HCT116 (cell line): ENCODE data around the gene NCBP1. TPM values are rescaled to one million over a fixed set of nuclear protein-coding genes. Genes with fewer than 3 reads are reported as not detected.

Experiments used
- ATAC-seq: fragments of 200-7000 bp; cut with Tn5 transposase; 2 replicates; pipeline ENCODE4 v1.9.1; 2020; ENCODE audit warnings: mild to moderate bottlenecking, moderate library complexity
- BruUV-seq: library from RNA; stranded (reverse); fragments of 400-500 nt; replicated peaks from 2 replicates; lab custom pipeline; 2021; lab: Mats Ljungman, UMichigan
- CTCF ChIA-PET: fragments of 300-600 bp; sonication (Branson Sonifier 250); formaldehyde crosslinking; loops from one replicate; lab custom pipeline; 2021; ENCODE audit warnings: antibody characterized with exemption; lab: Charles Lee
- POLR2A ChIA-PET: fragments of 300-600, 350-600 bp; sonication (Branson Sonifier 250); formaldehyde crosslinking; loops from one replicate; lab custom pipeline; 2021; ENCODE audit warnings: antibody characterized with exemption; lab: Charles Lee
- RAD21 ChIA-PET, 2 experiments: fragments of 300-600 bp; sonication (Branson Sonifier 250); formaldehyde crosslinking; loops; one replicate each; lab custom pipeline; 2023; ENCODE audit warnings: low total read pairs in 2 of 2; ENCODE audit not compliant: uncharacterized antibody in 2 of 2, unreplicated experiment in 2 of 2, low non-redundant PET in 1 of 2; lab: Charles Lee
- DNase-seq: peaks from one replicate; pipeline ENCODE4 v3.0.0-alpha.2; 2010; ENCODE audit warnings: low read depth, low spot score
- H2AFZ ChIP-seq: fragments of 200-600 bp; shearing (Covaris generic), sonication (generic); 2 replicates; pipeline ENCODE4 v1.6.1; 2017; ENCODE audit warnings: low read depth, mixed run types, mixed read lengths, antibody characterized with exemption, low read length; ENCODE audit not compliant: poor library complexity, severe bottlenecking
- H3K27ac ChIP-seq: 2 replicates; pipeline ENCODE4 v1.5.1; 2012; ENCODE audit warnings: low read depth, low read length
- H3K27me3 ChIP-seq: fragments of 200-600 bp; sonication (generic); 2 replicates; pipeline ENCODE4 v1.6.1; 2016; ENCODE audit warnings: mixed run types, low read length, mixed read lengths; ENCODE audit not compliant: insufficient read depth
- H3K36me3 ChIP-seq, 2 experiments: fragments of 200-500 bp in 1 of 2; fragments of 200-600 bp in 1 of 2; sonication (Bioruptor generic) in 1 of 2; sonication (generic) in 1 of 2; 2 replicates each; pipeline versions ENCODE4 v1.5.1 to v1.6.1; 2014 to 2016; ENCODE audit warnings: low read length in 2 of 2, inconsistent platforms in 1 of 2, mixed read lengths in 1 of 2, mixed run types in 1 of 2; ENCODE audit not compliant: insufficient read depth in 2 of 2, control insufficient read depth in 1 of 2
- H3K4me1 ChIP-seq, 2 experiments: fragments of 200-600 bp in 1 of 2; sonication (generic) in 1 of 2; 2 replicates each; pipeline versions ENCODE4 v1.5.1 to v1.6.1; 2012 to 2017; ENCODE audit warnings: low read length in 2 of 2, inconsistent platforms in 1 of 2, mild to moderate bottlenecking in 1 of 2, mixed read lengths in 1 of 2, mixed run types in 1 of 2, moderate library complexity in 1 of 2; ENCODE audit not compliant: insufficient read depth in 2 of 2, control insufficient read depth in 1 of 2
- H3K4me2 ChIP-seq: fragments of 200-600 bp; sonication (generic); 2 replicates; pipeline ENCODE4 v1.6.1; 2017; ENCODE audit warnings: mixed run types, low read length, mixed read lengths
- H3K4me3 ChIP-seq, 2 experiments: fragments of 200-600 bp in 1 of 2; sonication (generic) in 1 of 2; replicated peaks in 1 of 2; 2 replicates each; pipeline ENCODE4 v1.5.1; 2011 to 2016; ENCODE audit warnings: low read length in 2 of 2, control low read depth in 1 of 2, low read depth in 1 of 2, mild to moderate bottlenecking in 1 of 2, mixed read lengths in 1 of 2, mixed run types in 1 of 2
- H3K79me2 ChIP-seq: fragments of 200-600 bp; sonication (generic); 2 replicates; pipeline ENCODE4 v1.6.1; 2017; ENCODE audit warnings: mild to moderate bottlenecking, mixed run types, low read length, moderate library complexity, mixed read lengths; ENCODE audit not compliant: insufficient read depth
- H3K9ac ChIP-seq: fragments of 200-600 bp; sonication (generic); 2 replicates; pipeline ENCODE4 v1.6.1; 2016; ENCODE audit warnings: low read length, mixed read lengths
- H3K9me2 ChIP-seq: fragments of 200-600 bp; sonication (generic), shearing (Covaris generic); 2 replicates; pipeline ENCODE4 v1.6.1; 2017; ENCODE audit warnings: mixed run types, mild to moderate bottlenecking, moderate library complexity; ENCODE audit not compliant: insufficient read depth
- H3K9me3 ChIP-seq, 2 experiments: fragments of 200-500 bp in 1 of 2; fragments of 200-600 bp in 1 of 2; sonication (Bioruptor generic) in 1 of 2; sonication (generic) in 1 of 2; 2 replicates each; pipeline ENCODE4 v1.6.1; 2014 to 2017; ENCODE audit warnings: low read length in 2 of 2, mixed read lengths in 2 of 2, inconsistent platforms in 1 of 2, low read depth in 1 of 2, mild to moderate bottlenecking in 1 of 2, mixed run types in 1 of 2, moderate library complexity in 1 of 2; ENCODE audit not compliant: control insufficient read depth in 1 of 2, insufficient read depth in 1 of 2
- H4K20me1 ChIP-seq: fragments of 200-600 bp; sonication (generic), shearing (Covaris generic); 2 replicates; pipeline ENCODE4 v1.6.1; 2017; ENCODE audit warnings: mixed run types, mild to moderate bottlenecking, moderate library complexity; ENCODE audit not compliant: insufficient read depth
- CBX3 ChIP-seq: IDR thresholded peaks from 2 replicates; pipeline ENCODE4 v1.6.1; 2012; ENCODE audit warnings: low read depth
- CEBPB ChIP-seq: IDR thresholded peaks from 2 replicates; pipeline ENCODE4 v1.6.1; 2012; ENCODE audit warnings: low read depth
- EGR1 ChIP-seq: IDR thresholded peaks from 2 replicates; pipeline ENCODE4 v1.6.1; 2012; ENCODE audit warnings: low read depth
- ELF1 ChIP-seq: IDR thresholded peaks from 2 replicates; pipeline ENCODE4 v1.6.1; 2012; ENCODE audit warnings: low read depth, borderline replicate concordance
- EZH2 ChIP-seq: fragments of 200-600 bp; sonication (generic); IDR thresholded peaks from 2 replicates; pipeline ENCODE4 v1.6.1; 2017; ENCODE audit warnings: antibody characterized with exemption, mixed run types
- EZH2phosphoT487 ChIP-seq: fragments of 200-600 bp; IDR thresholded peaks from 2 replicates; pipeline ENCODE4 v1.6.1; 2018; ENCODE audit warnings: antibody characterized with exemption, borderline replicate concordance
- FOSL1 ChIP-seq: IDR thresholded peaks from 2 replicates; pipeline ENCODE4 v1.6.1; 2012; ENCODE audit warnings: low read depth
- JUND ChIP-seq: IDR thresholded peaks from 2 replicates; pipeline ENCODE4 v1.6.1; 2012
- POLR2A ChIP-seq: IDR thresholded peaks from 2 replicates; pipeline ENCODE4 v1.7.0; 2011; ENCODE audit warnings: borderline replicate concordance; ENCODE audit not compliant: insufficient read depth, insufficient read length; ENCODE audit errors: extremely low read depth
- POLR2AphosphoS5 ChIP-seq: IDR thresholded peaks from 2 replicates; pipeline ENCODE4 v1.6.1; 2011; ENCODE audit warnings: mild to moderate bottlenecking, low read depth, low read length, moderate library complexity
- SIN3A ChIP-seq: IDR thresholded peaks from 2 replicates; pipeline ENCODE4 v1.6.1; 2012; ENCODE audit warnings: low read depth
- SP1 ChIP-seq: IDR thresholded peaks from 2 replicates; pipeline ENCODE4 v1.6.1; 2012; ENCODE audit warnings: low read depth
- YY1 ChIP-seq: IDR thresholded peaks from 2 replicates; pipeline ENCODE4 v1.6.1; 2011; ENCODE audit warnings: low read length, low read depth, moderate library complexity, mild to moderate bottlenecking; ENCODE audit not compliant: insufficient replicate concordance; ENCODE audit errors: extremely low read depth
- ZNF274 ChIP-seq: fragments of 200-500 bp; sonication (Bioruptor generic); IDR thresholded peaks from 2 replicates; pipeline ENCODE4 v1.6.1; 2014; ENCODE audit warnings: mild to moderate bottlenecking, low read depth, low read length, inconsistent platforms
- intact Hi-C: fragments of 100-400 bp; cut with micrococcal nuclease; formaldehyde crosslinking; loops from 2 replicates; pipeline ENCODE4 v1.10.0; 2022
- total RNA-seq: library from RNA; stranded (reverse); gene quantifications from one replicate; pipeline ENCODE4 v1.2.1, GENCODE V29; 2021; ENCODE audit not compliant: unreplicated experiment
- TF ChIP-seq, protein P1 (sequence below): IDR thresholded peaks from 2 replicates; pipeline ENCODE4 v1.6.1; 2011; ENCODE audit warnings: mild to moderate bottlenecking, low read length, moderate library complexity; ENCODE audit not compliant: insufficient replicate concordance; ENCODE audit errors: extremely low read depth
- TF ChIP-seq, protein P2 (sequence below): IDR thresholded peaks from 2 replicates; pipeline ENCODE4 v1.6.1; 2012; ENCODE audit warnings: low read depth
- TF ChIP-seq, protein P3 (sequence below): IDR thresholded peaks from 2 replicates; pipeline ENCODE4 v1.6.1; 2012
- TF ChIP-seq, protein P4 (sequence below), 3 experiments: fragments of 200-600 bp in 1 of 3; sonication (generic) in 1 of 3; IDR thresholded peaks in 2 of 3; conservative IDR thresholded peaks in 1 of 3; 2 replicates each; pipeline ENCODE4 v1.5.1; 2012 to 2017; ENCODE audit warnings: low read depth in 2 of 3, low read length in 2 of 3, antibody characterized with exemption in 1 of 3, borderline replicate concordance in 1 of 3, control low read depth in 1 of 3, mild to moderate bottlenecking in 1 of 3, mixed read lengths in 1 of 3, mixed run types in 1 of 3, moderate library complexity in 1 of 3; ENCODE audit not compliant: insufficient read depth in 1 of 3

NCBP1 gene
- total RNA-seq, 1 experiment from 2014 or later: 32.9 TPM

DNA sequence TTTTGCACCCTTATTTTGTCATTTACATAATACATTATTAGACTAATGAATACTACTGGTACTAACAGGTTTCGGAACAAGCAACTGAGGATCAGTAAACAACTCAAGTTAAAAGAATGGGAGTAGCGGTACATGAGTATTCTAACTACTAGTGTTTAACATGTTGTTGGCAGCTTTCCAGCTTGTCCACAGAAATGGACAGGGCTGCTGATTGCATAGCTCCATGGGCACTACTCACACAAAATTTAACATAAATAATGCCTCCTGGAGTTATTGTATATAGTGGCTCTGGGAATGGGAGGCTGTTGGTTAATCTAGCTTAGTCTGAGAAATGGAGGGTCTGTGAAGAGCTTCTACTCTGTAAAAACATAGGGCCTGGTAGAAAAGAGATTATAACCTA, 6.7 kb downstream of the NCBP1 start (continued):
- TF ChIP-seq JUND (no peak), YY1 (no peak), ELF1 (no peak), POLR2AphosphoS5 (no peak), EZH2phosphoT487 (no peak), EGR1 (no peak)

DNA sequence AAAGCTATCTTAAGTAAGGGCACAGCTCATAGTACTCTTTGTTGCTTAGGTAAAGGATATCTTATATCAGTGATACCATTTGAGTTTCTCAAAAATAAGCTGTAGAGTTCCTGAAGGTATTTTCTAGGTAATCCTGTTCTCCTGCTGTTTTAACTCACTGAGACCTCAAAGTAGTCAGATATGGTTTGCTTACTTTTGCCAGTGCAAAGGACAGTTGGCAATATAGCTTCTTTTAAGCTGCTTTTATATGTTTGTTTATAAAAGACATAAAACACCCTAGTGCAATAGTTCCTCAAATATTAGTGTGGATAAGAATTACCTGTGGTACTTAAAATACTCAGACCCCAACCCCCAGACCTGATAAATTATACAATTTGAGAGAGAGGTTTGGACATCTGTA, 12.1 kb downstream of the NCBP1 start:
- H3K36me3 ChIP-seq: peaks cover 58 to 63% of the 10 kb centered on the region in 2 experiments; a peak in 3 of 4 replicates
- H3K9ac ChIP-seq: no peak overlapping the region
- no peak for DNase-seq
- ChIA-PET RAD21 (no interaction called here), CTCF (interaction anchor here (0.9 kb wide), 1 partner anchor 244 kb away, joined by 3 read pairs; no protein-coding TSS in a partner anchor), POLR2A (interaction anchor here (0.5 to 2.0 kb wide), 2 partner anchors 10 to 12 kb away, joined by 3 to 9 read pairs; partner anchors contain the start of genes NCBP1 and TSTD2)
- no peak overlapping the region for H3K4me2 ChIP-seq
- H3K79me2 ChIP-seq: peaks cover 81% of the 10 kb centered on the region
- no peak overlapping the region for H3K27ac ChIP-seq
- intact Hi-C loops: no loop called here
- no peak overlapping the region for H2AFZ ChIP-seq
- 0 out of 2 replicates have a peak, but pooled peaks cover 5% of the 10 kb centered on the region for H4K20me1 ChIP-seq
- no peak for TF ChIP-seq FOSL1
- TF ChIP-seq CEBPB: no peak
- TF ChIP-seq, protein P1, sequence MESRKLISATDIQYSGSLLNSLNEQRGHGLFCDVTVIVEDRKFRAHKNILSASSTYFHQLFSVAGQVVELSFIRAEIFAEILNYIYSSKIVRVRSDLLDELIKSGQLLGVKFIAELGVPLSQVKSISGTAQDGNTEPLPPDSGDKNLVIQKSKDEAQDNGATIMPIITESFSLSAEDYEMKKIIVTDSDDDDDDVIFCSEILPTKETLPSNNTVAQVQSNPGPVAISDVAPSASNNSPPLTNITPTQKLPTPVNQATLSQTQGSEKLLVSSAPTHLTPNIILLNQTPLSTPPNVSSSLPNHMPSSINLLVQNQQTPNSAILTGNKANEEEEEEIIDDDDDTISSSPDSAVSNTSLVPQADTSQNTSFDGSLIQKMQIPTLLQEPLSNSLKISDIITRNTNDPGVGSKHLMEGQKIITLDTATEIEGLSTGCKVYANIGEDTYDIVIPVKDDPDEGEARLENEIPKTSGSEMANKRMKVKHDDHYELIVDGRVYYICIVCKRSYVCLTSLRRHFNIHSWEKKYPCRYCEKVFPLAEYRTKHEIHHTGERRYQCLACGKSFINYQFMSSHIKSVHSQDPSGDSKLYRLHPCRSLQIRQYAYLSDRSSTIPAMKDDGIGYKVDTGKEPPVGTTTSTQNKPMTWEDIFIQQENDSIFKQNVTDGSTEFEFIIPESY: no peak
- no peak for TF ChIP-seq SP1
- TF ChIP-seq, protein P2, sequence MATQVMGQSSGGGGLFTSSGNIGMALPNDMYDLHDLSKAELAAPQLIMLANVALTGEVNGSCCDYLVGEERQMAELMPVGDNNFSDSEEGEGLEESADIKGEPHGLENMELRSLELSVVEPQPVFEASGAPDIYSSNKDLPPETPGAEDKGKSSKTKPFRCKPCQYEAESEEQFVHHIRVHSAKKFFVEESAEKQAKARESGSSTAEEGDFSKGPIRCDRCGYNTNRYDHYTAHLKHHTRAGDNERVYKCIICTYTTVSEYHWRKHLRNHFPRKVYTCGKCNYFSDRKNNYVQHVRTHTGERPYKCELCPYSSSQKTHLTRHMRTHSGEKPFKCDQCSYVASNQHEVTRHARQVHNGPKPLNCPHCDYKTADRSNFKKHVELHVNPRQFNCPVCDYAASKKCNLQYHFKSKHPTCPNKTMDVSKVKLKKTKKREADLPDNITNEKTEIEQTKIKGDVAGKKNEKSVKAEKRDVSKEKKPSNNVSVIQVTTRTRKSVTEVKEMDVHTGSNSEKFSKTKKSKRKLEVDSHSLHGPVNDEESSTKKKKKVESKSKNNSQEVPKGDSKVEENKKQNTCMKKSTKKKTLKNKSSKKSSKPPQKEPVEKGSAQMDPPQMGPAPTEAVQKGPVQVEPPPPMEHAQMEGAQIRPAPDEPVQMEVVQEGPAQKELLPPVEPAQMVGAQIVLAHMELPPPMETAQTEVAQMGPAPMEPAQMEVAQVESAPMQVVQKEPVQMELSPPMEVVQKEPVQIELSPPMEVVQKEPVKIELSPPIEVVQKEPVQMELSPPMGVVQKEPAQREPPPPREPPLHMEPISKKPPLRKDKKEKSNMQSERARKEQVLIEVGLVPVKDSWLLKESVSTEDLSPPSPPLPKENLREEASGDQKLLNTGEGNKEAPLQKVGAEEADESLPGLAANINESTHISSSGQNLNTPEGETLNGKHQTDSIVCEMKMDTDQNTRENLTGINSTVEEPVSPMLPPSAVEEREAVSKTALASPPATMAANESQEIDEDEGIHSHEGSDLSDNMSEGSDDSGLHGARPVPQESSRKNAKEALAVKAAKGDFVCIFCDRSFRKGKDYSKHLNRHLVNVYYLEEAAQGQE: no peak
- TF ChIP-seq CBX3: no peak
- TF ChIP-seq ZNF274: no peak
- TF ChIP-seq, protein P3, sequence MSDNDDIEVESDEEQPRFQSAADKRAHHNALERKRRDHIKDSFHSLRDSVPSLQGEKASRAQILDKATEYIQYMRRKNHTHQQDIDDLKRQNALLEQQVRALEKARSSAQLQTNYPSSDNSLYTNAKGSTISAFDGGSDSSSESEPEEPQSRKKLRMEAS: no peak
- TF ChIP-seq EGR1: no peak
- TF ChIP-seq SIN3A: no peak
- TF ChIP-seq ELF1: no peak
- no peak for TF ChIP-seq POLR2AphosphoS5
- TF ChIP-seq EZH2: no peak
- no peak for TF ChIP-seq EZH2phosphoT487
- no peak for TF ChIP-seq POLR2A
- TF ChIP-seq, protein P4, sequence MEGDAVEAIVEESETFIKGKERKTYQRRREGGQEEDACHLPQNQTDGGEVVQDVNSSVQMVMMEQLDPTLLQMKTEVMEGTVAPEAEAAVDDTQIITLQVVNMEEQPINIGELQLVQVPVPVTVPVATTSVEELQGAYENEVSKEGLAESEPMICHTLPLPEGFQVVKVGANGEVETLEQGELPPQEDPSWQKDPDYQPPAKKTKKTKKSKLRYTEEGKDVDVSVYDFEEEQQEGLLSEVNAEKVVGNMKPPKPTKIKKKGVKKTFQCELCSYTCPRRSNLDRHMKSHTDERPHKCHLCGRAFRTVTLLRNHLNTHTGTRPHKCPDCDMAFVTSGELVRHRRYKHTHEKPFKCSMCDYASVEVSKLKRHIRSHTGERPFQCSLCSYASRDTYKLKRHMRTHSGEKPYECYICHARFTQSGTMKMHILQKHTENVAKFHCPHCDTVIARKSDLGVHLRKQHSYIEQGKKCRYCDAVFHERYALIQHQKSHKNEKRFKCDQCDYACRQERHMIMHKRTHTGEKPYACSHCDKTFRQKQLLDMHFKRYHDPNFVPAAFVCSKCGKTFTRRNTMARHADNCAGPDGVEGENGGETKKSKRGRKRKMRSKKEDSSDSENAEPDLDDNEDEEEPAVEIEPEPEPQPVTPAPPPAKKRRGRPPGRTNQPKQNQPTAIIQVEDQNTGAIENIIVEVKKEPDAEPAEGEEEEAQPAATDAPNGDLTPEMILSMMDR (IDR thresholded peaks at IDR 0.05 in 2 of 3, conservative IDR thresholded peaks at IDR 0.05 in 1 of 3; ENCODE audit: borderline replicate concordance in 1 of 3, insufficient read depth in 1 of 3, low read depth in 2 of 3, low read length in 2 of 3): no peak
- H3K9me2 ChIP-seq: no peaks in the 10 kb centered on the region
- no peak overlapping the region for H3K4me3 ChIP-seq
- H3K9me3 ChIP-seq: no peaks in the 10 kb centered on the region
- BruUV-seq: no TSS peak
- no peaks in the 10 kb centered on the region for H3K27me3 ChIP-seq
- H3K4me1 ChIP-seq: no peaks in the 10 kb centered on the region
- no peak for ATAC-seq
